GM21423 (cell line): ENCODE results near the gene PKIB.
"Not testable (repeated sequence)": the region's sequence is repeated elsewhere in the genome, so short reads cannot be mapped to it uniquely, and the experiment has no call there.

Experiments used
- ATAC-seq: cut with Tn5 transposase; IDR thresholded peaks from one replicate; pipeline ENCODE4 v1.9.1; 2021; ENCODE audit warnings: mild to moderate bottlenecking, moderate library complexity; ENCODE audit not compliant: unreplicated experiment

PKIB gene

DNA sequence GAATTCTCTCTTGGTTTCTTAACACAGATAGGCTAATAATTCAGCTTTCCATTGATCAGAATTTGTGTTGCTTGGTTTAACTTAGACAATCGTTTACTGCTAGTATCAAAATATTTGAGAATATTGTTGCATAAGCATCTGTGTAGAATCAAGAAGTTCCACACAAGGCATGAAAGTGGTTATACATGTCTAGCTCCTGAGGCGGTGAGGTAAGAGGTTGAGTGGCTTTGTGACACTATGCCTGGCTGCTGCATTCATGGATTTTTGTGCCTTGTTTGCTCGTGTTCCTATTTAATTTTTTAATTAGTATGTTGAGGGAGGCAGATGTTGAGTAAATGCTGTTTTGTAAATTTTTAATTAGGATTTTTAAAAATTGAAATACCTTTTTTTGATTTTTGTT lies 10.2 kb downstream of the PKIB start:
- no peak for ATAC-seq

GRCh38 chr6:122620902-122621301 lies 10.7 kb downstream of the PKIB start:
- no peak for ATAC-seq

GRCh38 chr6:122621638-122622037 lies 11.4 kb downstream of the PKIB start:
- ATAC-seq: no peak

- ATAC-seq: no peak
Observed at GRCh38 chr6:122622479-122622878, 12.3 kb downstream of the PKIB start.

- no peak for ATAC-seq
Observed at GRCh38 chr6:122623279-122623678, 13.1 kb downstream of the PKIB start.

DNA sequence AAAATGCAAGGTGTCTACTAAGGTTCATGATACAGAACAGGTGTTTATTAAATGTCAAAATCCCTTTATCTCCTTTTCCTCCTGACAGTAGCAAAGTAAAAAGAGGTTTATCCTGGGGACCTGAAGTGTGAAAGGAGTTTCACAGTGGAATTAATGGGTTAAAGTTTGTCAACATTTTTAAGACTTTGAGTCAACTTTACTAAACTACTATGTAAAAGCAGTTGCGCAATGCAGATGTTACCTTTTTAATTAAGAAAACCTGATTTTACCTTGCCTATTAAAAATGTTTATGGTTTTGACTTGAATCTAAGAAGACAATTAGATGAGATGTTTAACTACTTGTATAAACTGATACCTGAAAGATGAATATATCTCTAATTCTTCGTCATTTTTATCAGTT lies 14.6 kb downstream of the PKIB start:
- ATAC-seq: no peak

DNA sequence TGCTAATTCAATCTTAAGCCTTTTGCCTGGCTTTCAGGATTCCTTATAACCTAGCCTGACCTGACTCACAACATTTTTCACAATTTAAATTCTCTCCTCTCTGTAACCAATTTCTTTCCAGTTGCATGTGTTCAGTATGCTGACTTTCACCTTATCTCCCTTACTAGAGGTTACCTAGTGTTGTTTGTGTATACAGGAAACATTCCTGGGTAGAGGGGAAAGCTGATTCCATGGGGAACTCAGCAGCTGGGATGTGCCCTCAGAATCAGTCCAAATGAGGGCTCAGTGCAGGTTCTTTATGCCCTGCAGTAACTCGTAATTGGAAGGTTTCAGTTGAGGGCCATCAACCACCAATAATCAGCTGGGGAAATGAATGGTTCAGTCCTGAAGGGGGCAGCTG lies 18.5 kb downstream of the PKIB start:
- no peak for ATAC-seq

- no peak for ATAC-seq
Observed at GRCh38 chr6:122631571-122632249, 21.5 kb downstream of the PKIB start.

DNA sequence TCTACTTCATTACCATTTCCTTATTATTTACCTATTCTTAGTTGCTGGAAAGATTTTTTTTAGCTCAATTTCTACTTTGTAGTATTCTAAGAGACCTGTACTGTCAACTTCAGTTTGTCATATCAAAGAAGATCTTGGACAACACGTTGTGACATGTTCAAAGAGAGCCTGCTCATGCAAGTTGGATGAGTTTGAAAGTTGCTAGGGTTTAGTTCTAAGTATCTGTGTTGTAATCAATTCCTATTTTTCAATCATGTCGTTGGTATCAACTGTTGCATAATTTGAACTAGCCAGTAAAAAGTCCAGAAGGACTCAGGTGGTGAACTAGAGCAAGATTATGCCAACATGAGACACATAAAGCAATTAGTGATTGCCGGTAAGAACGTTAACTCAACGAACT lies 30.2 kb downstream of the PKIB start:
- no peak for ATAC-seq

GRCh38 chr6:122641819-122642218 lies 31.6 kb downstream of the PKIB start:
- no peak for ATAC-seq

- not testable (repeated sequence) for ATAC-seq
Observed at GRCh38 chr6:122642604-122643003, 32.4 kb downstream of the PKIB start.

GRCh38 chr6:122645256-122645655 lies 35.1 kb downstream of the PKIB start:
- no peak for ATAC-seq

DNA sequence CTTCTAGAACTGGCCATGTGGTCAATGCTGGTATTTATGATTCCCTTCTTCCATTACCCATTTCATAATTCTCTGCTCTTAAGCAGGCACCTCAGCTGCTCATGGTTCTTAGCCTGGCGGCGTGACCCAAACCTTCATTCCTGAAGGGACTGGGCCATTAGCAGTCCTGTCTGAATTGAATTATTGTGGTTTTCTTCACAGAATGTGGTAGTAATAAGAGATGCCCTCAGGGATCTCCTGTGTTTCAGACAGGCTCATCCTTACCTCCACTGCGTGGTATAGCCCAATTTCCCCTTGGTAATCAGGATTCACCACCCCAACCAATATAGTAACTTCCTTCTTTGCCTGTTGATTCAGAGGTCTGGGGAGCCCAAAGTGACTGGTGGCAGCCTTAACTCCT lies 37.6 kb downstream of the PKIB start:
- no peak for ATAC-seq

- ATAC-seq: no peak
Observed at GRCh38 chr6:122648726-122649125, 38.5 kb downstream of the PKIB start.

GRCh38 chr6:122649701-122650100 lies 39.5 kb downstream of the PKIB start:
- no peak for ATAC-seq

- no peak for ATAC-seq
Observed at GRCh38 chr6:122650403-122650802, 40.2 kb downstream of the PKIB start.

- ATAC-seq: no peak
Observed at GRCh38 chr6:122651031-122651430, 40.8 kb downstream of the PKIB start.

GRCh38 chr6:122651604-122652003 lies 41.4 kb downstream of the PKIB start:
- ATAC-seq: no peak

DNA sequence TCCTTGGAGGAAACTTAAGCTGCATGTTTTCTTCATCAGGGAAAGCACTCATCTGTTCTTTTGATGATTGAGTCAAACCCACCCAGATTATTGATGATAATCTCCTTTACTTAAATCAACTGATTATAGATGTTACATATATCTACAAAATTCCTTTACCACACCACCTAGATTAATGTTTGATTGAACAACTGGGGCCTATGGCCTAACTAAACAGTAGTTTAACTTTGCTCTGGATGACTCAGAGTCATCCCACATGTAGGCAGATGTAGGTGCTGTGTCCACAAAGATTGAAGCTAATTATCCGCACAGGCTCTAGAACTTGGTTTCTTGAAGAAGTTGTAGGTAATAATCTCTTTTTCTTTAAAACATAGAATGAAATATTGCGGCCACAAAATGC lies 42.2 kb downstream of the PKIB start:
- ATAC-seq: no peak

DNA sequence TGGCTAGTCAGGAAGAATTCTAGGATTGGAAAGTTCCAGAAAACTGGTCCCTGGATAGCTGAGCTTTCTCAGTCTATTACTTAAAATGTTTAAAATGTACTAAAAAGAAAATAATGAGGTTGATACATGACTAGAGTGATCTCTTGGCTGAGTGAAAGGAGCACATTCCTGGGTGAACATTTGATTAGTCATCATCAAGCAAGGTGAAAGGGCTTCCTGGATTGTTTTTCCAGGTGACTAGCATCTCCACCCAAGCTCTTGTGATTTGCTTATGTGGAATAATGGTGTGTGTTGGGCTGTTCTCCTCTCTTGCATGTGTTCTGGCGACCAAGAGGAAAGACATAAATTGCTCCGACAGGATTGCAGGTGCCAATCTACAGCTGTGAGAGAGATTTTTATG lies 42.9 kb downstream of the PKIB start:
- no peak for ATAC-seq

DNA sequence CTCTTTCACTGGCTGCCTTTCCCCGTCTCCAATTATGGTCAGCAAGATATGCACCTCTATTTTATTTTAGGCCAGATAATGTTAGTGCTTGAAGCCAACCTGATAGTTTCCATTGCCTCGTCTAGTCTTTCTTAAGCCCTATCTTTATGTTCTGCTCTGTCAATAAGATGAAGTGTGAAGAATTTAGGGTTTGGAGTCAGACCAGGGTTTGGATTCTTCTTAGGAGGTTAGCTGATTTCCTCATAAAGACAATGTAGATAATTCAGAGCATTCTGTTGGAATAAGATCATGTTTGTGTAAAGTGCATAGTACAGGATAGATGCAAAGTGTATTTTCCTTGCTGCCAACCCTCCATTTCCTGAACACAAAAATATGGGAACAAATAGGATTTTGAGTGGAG lies 43.8 kb downstream of the PKIB start:
- no peak for ATAC-seq

- no peak for ATAC-seq
Observed at GRCh38 chr6:122657601-122658000, 47.4 kb downstream of the PKIB start.

GRCh38 chr6:122660296-122660695 lies 50.1 kb downstream of the PKIB start:
- ATAC-seq: no peak
